GM18951 (cell line): ENCODE measurements around the gene WSCD2.

Experiments used
- POLR2A ChIP-seq: IDR thresholded peaks from 4 replicates; pipeline ENCODE4 v1.6.1; 2011; ENCODE audit warnings: mild to moderate bottlenecking; ENCODE audit not compliant: insufficient read length, insufficient read depth; ENCODE audit errors: extremely low read depth
- in situ Hi-C: fragments of 300-500 bp; cut with MboI; formaldehyde crosslinking; loops from one replicate; pipeline ENCODE4 v1.12.0; 2022; ENCODE audit warnings: low sequenced_read_pairs, mixed read lengths, inconsistent platforms; ENCODE audit not compliant: unreplicated experiment

WSCD2 gene

GRCh38 chr12:108239378-108239777, 110.3 kb downstream of the WSCD2 start:
- TF ChIP-seq POLR2A = no peak
- in situ Hi-C loops = no loop called here

GRCh38 chr12:108240027-108240785, 111.1 kb downstream of the WSCD2 start:
- no peak for TF ChIP-seq POLR2A
- in situ Hi-C loops = no loop called here

- in situ Hi-C loops = no loop called here
- no peak for TF ChIP-seq POLR2A
These were observed 111.8 kb downstream of the WSCD2 start for GRCh38 chr12:108240928-108241327.

GRCh38 chr12:108241986-108242703, 113.1 kb downstream of the WSCD2 start:
- in situ Hi-C loops = no loop called here
- TF ChIP-seq POLR2A = no peak

- in situ Hi-C loops = no loop called here
- no peak for TF ChIP-seq POLR2A
These were observed 118.0 kb downstream of the WSCD2 start for GRCh38 chr12:108247130-108247529.

GRCh38 chr12:108248011-108248410, 118.9 kb downstream of the WSCD2 start:
- TF ChIP-seq POLR2A = no peak
- in situ Hi-C loops = no loop called here

- in situ Hi-C loops = no loop called here
These were observed 123.4 kb downstream of the WSCD2 start for GRCh38 chr12:108252523-108252922.

GRCh38 chr12:108253540-108253939, 124.5 kb downstream of the WSCD2 start:
- in situ Hi-C loops = no loop called here
- no peak for TF ChIP-seq POLR2A

More at GRCh38 chr12:108252523-108252922, 123.4 kb downstream of the WSCD2 start:
- no peak for TF ChIP-seq POLR2A

GRCh38 chr12:108254030-108254429, 124.9 kb downstream of the WSCD2 start:
- in situ Hi-C loops = no loop called here
- TF ChIP-seq POLR2A = no peak

- in situ Hi-C loops = no loop called here
- TF ChIP-seq POLR2A = no peak
These were observed 125.6 kb downstream of the WSCD2 start for GRCh38 chr12:108254517-108255251.

- in situ Hi-C loops = no loop called here
- no peak for TF ChIP-seq POLR2A
These were observed 126.1 kb downstream of the WSCD2 start for GRCh38 chr12:108255252-108255602.

GRCh38 chr12:108257004-108257403, 127.9 kb downstream of the WSCD2 start:
- in situ Hi-C loops = no loop called here
- TF ChIP-seq POLR2A = no peak

- in situ Hi-C loops = no loop called here
- TF ChIP-seq POLR2A = no peak
These were observed 128.6 kb downstream of the WSCD2 start for GRCh38 chr12:108257610-108258106.

GRCh38 chr12:108260039-108260438, 131.0 kb downstream of the WSCD2 start:
- no peak for TF ChIP-seq POLR2A
- in situ Hi-C loops = no loop called here

GRCh38 chr12:108260969-108261368, 131.9 kb downstream of the WSCD2 start:
- in situ Hi-C loops = no loop called here
- no peak for TF ChIP-seq POLR2A
